ENCODE measurements around the gene C20orf144. TPM values are rescaled to one million over a fixed set of nuclear protein-coding genes. Genes with fewer than 3 reads are reported as not detected.

Gene C20orf144
- total RNA-seq, 2 experiments from 2014 or later = 0.42 to 0.44 TPM

DNA sequence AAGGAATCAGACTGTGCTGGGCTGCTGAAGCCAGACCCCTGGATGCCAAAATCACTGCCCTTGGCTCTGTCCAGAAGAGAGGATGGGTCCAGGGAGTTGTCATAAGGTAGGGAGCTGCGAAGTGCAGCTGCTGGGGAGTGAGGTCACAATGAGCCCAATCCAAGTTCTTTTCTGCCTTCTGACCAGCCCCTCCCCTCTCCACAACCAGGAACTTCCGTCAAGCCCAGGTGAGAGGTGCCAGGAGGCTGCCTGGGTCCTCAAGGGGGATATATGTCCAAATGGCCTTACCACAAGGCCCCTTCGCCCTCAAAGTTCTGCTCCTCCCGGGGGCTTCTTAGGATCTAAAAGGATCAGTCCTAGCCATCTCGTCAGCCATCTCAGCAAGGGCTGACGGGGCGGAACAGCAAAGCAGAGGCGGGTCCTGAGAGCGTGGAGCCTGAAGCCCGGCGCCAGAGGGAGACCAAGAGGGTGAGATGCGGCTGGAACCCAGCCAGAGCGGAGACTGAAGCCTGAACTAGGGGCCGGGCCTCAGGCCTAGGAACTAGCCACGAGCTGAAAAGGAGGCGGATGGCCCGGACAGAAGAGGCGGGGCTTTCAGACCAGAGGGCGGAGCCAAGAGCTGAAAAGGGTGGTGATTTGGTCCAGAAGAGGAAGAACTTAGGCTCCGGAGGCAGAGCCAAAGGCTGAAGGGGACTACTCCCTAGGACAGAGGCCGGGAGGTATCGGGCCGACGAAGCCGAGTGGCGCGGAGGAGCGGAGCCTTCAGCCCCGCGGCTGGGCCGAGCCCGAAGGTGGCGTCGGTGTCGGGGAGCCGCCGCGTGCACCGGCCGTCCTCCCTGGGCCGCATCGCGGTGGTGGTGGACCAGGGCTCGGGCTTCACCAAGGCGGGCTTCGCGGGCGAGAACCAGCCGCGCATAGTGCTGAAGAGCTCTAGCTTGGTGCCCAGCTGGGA is 4.4 kb downstream of the C20orf144 start, which contains the start of gene ACTL10:
TSS of gene ACTL10 (plus strand) at position 651 of the 952 bp plus-strand sequence. CDS start 555 bp downstream, outside the sequence.
- POLR2A ChIA-PET = interaction anchor here (0.5 to 1.8 kb wide), 10 partner anchors 13 to 1480 kb away, joined by 3 to 6 read pairs (median 4); partner anchors contain the start of gene SNTA1
- Histone ChIP-seq H3K36me3 (ENCODE audit: insufficient read depth, low read length) (peaks cover 29% of the 10 kb centered on the region; the same call in 1 of the 2 replicates), H4K20me1 (ENCODE audit: insufficient read depth, low read length) (0 out of 2 replicates have a peak, but pooled peaks cover 5% of the 10 kb centered on the region), H3K4me3 (ENCODE audit: low read depth, low read length, poor library complexity, severe bottlenecking) (peak within 1 kb of the TSS; percentile 77), H3K27ac (ENCODE audit: low read depth, low read length, poor library complexity, severe bottlenecking) (peak within 1 kb of the TSS; percentile 79), H3K79me2 (ENCODE audit: insufficient read depth, low read depth, low read length) (peaks cover 5% of the 10 kb centered on the region; the same call in 1 of the 2 replicates), H3K9me3 (ENCODE audit: low read length) (no peaks in the 10 kb centered on the region), H3K4me1 (ENCODE audit: insufficient read depth, low read length, poor library complexity, severe bottlenecking) (peaks cover 64% of the 10 kb centered on the region), H2AFZ (ENCODE audit: low read length) (peak within 1 kb of the TSS; percentile 65; the same call in 1 of the 2 replicates), H3K4me2 (ENCODE audit: low read length) (peak within 1 kb of the TSS; percentile 93), H3K9me2 (ENCODE audit: insufficient read depth, low read length) (no peaks in the 10 kb centered on the region)
- no peak for TF ChIP-seq EZH2phosphoT487 (IDR thresholded peaks at IDR 0.05; ENCODE audit: borderline replicate concordance, low read depth, low read length)
- TF ChIP-seq, protein P1, sequence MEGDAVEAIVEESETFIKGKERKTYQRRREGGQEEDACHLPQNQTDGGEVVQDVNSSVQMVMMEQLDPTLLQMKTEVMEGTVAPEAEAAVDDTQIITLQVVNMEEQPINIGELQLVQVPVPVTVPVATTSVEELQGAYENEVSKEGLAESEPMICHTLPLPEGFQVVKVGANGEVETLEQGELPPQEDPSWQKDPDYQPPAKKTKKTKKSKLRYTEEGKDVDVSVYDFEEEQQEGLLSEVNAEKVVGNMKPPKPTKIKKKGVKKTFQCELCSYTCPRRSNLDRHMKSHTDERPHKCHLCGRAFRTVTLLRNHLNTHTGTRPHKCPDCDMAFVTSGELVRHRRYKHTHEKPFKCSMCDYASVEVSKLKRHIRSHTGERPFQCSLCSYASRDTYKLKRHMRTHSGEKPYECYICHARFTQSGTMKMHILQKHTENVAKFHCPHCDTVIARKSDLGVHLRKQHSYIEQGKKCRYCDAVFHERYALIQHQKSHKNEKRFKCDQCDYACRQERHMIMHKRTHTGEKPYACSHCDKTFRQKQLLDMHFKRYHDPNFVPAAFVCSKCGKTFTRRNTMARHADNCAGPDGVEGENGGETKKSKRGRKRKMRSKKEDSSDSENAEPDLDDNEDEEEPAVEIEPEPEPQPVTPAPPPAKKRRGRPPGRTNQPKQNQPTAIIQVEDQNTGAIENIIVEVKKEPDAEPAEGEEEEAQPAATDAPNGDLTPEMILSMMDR (conservative IDR thresholded peaks at IDR 0.05; ENCODE audit: low read length) = no peak
- intact Hi-C loops (cut with micrococcal nuclease; ENCODE audit: unreplicated experiment) = loop anchor here (1.0 to 5.0 kb wide), 4 partner anchors 19 to 264 kb away; partner anchors contain the start of genes CDK5RAP1 and ZNF341
- CTCF ChIA-PET (ENCODE audit: unreplicated experiment) = interaction anchor here (0.9 to 2.9 kb wide), 2 partner anchors 14 to 220 kb away, joined by 3 to 16 read pairs; no protein-coding TSS in a partner anchor
- DNase-seq (ENCODE audit: low spot score) = peak; percentile 94
- BruUV-seq (replicated peaks) = no TSS peak

- POLR2A ChIA-PET = interaction anchor here (0.6 to 1.8 kb wide), 7 partner anchors 18 to 252 kb away, joined by 3 to 6 read pairs (median 4); partner anchors contain the start of gene SNTA1
- CTCF ChIA-PET (ENCODE audit: unreplicated experiment) = interaction anchor here (0.6 to 2.9 kb wide), 3 partner anchors 13 to 221 kb away, joined by 3 to 16 read pairs (median 4); no protein-coding TSS in a partner anchor
- Histone ChIP-seq H3K9me2 (ENCODE audit: insufficient read depth, low read length) (no peaks in the 10 kb centered on the region), H3K27ac (ENCODE audit: low read depth, low read length, poor library complexity, severe bottlenecking) (peak overlapping the region; percentile 79), H3K36me3 (ENCODE audit: insufficient read depth, low read length) (peaks cover 35% of the 10 kb centered on the region; the same call in 1 of the 2 replicates), H3K9me3 (ENCODE audit: low read length) (no peaks in the 10 kb centered on the region), H3K79me2 (ENCODE audit: insufficient read depth, low read depth, low read length) (peaks cover 5% of the 10 kb centered on the region; the same call in 1 of the 2 replicates), H4K20me1 (ENCODE audit: insufficient read depth, low read length) (0 out of 2 replicates have a peak, but pooled peaks cover 5% of the 10 kb centered on the region), H3K4me2 (ENCODE audit: low read length) (peak overlapping the region; percentile 93), H3K4me3 (ENCODE audit: low read depth, low read length, poor library complexity, severe bottlenecking) (peak overlapping the region; percentile 77), H2AFZ (ENCODE audit: low read length) (peak overlapping the region; percentile 8; the same call in 1 of the 2 replicates), H3K4me1 (ENCODE audit: insufficient read depth, low read length, poor library complexity, severe bottlenecking) (peaks cover 70% of the 10 kb centered on the region)
- TF ChIP-seq EZH2phosphoT487 (IDR thresholded peaks at IDR 0.05; ENCODE audit: borderline replicate concordance, low read depth, low read length) = no peak
- TF ChIP-seq, protein P1 (conservative IDR thresholded peaks at IDR 0.05; ENCODE audit: low read length) = no peak
- no TSS peak for BruUV-seq (replicated peaks)
- intact Hi-C loops (cut with micrococcal nuclease; ENCODE audit: unreplicated experiment) = loop anchor here (2.0 to 5.0 kb wide), 2 partner anchors 64 to 265 kb away; partner anchors contain the start of genes CDK5RAP1 and ZNF341
- DNase-seq (ENCODE audit: low spot score) = peak; percentile 54
These were observed 5.1 kb downstream of the C20orf144 start for GRCh38 chr20:33667245-33667675.
